Endothelial cell of umbilical vein (primary cell): ENCODE results near the gene FYCO1. TPM values are rescaled to one million over a fixed set of nuclear protein-coding genes. Genes with fewer than 3 reads are reported as not detected.

Source experiments
- BruUV-seq: library from RNA; stranded (reverse); fragments of 400-500 nt; replicated peaks from 2 replicates; lab custom pipeline; 2021; lab: Mats Ljungman, UMichigan
- CTCF ChIA-PET: fragments of 300-600, 350-600 bp; sonication (Branson Sonifier 250); formaldehyde crosslinking; loops from one replicate; lab custom pipeline; 2021; ENCODE audit warnings: antibody characterized with exemption, inconsistent platforms; lab: Charles Lee
- POLR2A ChIA-PET: fragments of 300-600, 350-600 bp; sonication (Branson Sonifier 250); formaldehyde crosslinking; loops from one replicate; lab custom pipeline; 2021; ENCODE audit warnings: antibody characterized with exemption, inconsistent platforms; lab: Charles Lee
- DNase-seq: peaks from one replicate; pipeline ENCODE4 v3.0.0-alpha.2; 2011; ENCODE audit warnings: low read depth, low spot score
- FAIRE-seq: peaks from 2 replicates; lab custom pipeline; 2011; peaks lifted over from hg19 to GRCh38; lab: Jason Lieb, UNC
- H2AFZ ChIP-seq: 2 replicates; pipeline ENCODE4 v1.6.0; 2012; ENCODE audit warnings: low read depth, low read length, control low read depth, inconsistent platforms
- H3K27ac ChIP-seq: 2 replicates; pipeline ENCODE4 v1.5.1; 2011; ENCODE audit warnings: low read depth, mild to moderate bottlenecking, control low read depth, low read length, moderate library complexity; ENCODE audit not compliant: insufficient read depth
- H3K27me3 ChIP-seq, 2 experiments: 2 replicates each; pipeline versions ENCODE4 v1.6.0 to v1.6.1; 2011; ENCODE audit warnings: low read length in 2 of 2, mixed read lengths in 1 of 2; ENCODE audit not compliant: control insufficient read depth in 2 of 2, insufficient read depth in 2 of 2
- H3K36me3 ChIP-seq, 2 experiments: 2 replicates in 1 of 2; 3 replicates in 1 of 2; pipeline ENCODE4 v1.5.1; 2011; ENCODE audit warnings: low read length in 2 of 2, mild to moderate bottlenecking in 1 of 2, moderate library complexity in 1 of 2; ENCODE audit not compliant: control insufficient read depth in 2 of 2, insufficient read depth in 2 of 2; ENCODE audit errors: extremely low read depth in 1 of 2
- H3K4me1 ChIP-seq: 3 replicates; pipeline ENCODE4 v1.5.1; 2011; ENCODE audit warnings: mild to moderate bottlenecking, low read length; ENCODE audit not compliant: control insufficient read depth, insufficient read depth; ENCODE audit errors: extremely low read depth
- H3K4me2 ChIP-seq: 2 replicates; pipeline ENCODE4 v1.6.1; 2011; ENCODE audit warnings: low read length, control low read depth, mixed read lengths; ENCODE audit not compliant: insufficient read depth
- H3K4me3 ChIP-seq, 3 experiments: fragments of 200-600 bp in 1 of 3; sonication (generic), shearing (Covaris generic) in 1 of 3; replicated peaks in 1 of 3; 2 replicates each; pipeline ENCODE4 v1.5.1; 2011 to 2016; ENCODE audit warnings: control low read depth in 3 of 3, low read length in 3 of 3, mild to moderate bottlenecking in 2 of 3, inconsistent platforms in 1 of 3, low read depth in 1 of 3, moderate library complexity in 1 of 3; ENCODE audit not compliant: insufficient read depth in 1 of 3
- H3K79me2 ChIP-seq: 2 replicates; pipeline ENCODE4 v1.6.0; 2012; ENCODE audit warnings: low read length, inconsistent platforms; ENCODE audit not compliant: control insufficient read depth, insufficient read depth
- H3K9ac ChIP-seq: replicated peaks from 2 replicates; pipeline ENCODE3; 2011; ENCODE audit warnings: low read length, control low read depth; ENCODE audit not compliant: insufficient read depth; ENCODE audit errors: extremely low read depth
- H3K9me1 ChIP-seq: replicated peaks from 3 replicates; pipeline ENCODE4 v1.6.0; 2011; ENCODE audit warnings: mild to moderate bottlenecking, low read length; ENCODE audit not compliant: control insufficient read depth, insufficient read depth; ENCODE audit errors: extremely low read depth
- H3K9me3 ChIP-seq: replicated peaks from 2 replicates; pipeline ENCODE4 v1.5.1; 2012; ENCODE audit warnings: low read length, inconsistent platforms; ENCODE audit not compliant: control insufficient read depth, insufficient read depth
- H4K20me1 ChIP-seq: replicated peaks from 2 replicates; pipeline ENCODE3; 2011; ENCODE audit warnings: mild to moderate bottlenecking, low read length; ENCODE audit not compliant: control insufficient read depth, insufficient read depth; ENCODE audit errors: extremely low read depth
- FOS ChIP-seq: IDR thresholded peaks from 2 replicates; pipeline ENCODE4 v1.6.1; 2011; ENCODE audit warnings: mild to moderate bottlenecking, low read length, moderate library complexity, borderline replicate concordance; ENCODE audit not compliant: insufficient read depth
- GATA2 ChIP-seq: IDR thresholded peaks from 2 replicates; pipeline ENCODE4 v1.7.0; 2011; ENCODE audit warnings: low read depth, mild to moderate bottlenecking, moderate library complexity, mixed read lengths, low read length; ENCODE audit not compliant: insufficient read length, insufficient read depth
- JUN ChIP-seq: IDR thresholded peaks from 2 replicates; pipeline ENCODE4 v1.6.1; 2011; ENCODE audit warnings: borderline replicate concordance, low read depth; ENCODE audit not compliant: insufficient read length, insufficient read depth
- MYC ChIP-seq: IDR thresholded peaks from one replicate; pipeline ENCODE4 v1.6.1; 2011; ENCODE audit warnings: mild to moderate bottlenecking, low read depth, low read length
- POLR2A ChIP-seq: IDR thresholded peaks from 2 replicates; pipeline ENCODE4 v1.6.1; 2012; ENCODE audit warnings: low read depth, mild to moderate bottlenecking, control low read depth, low read length
- dilution Hi-C: fragments of 300-500 bp; cut with MboI; formaldehyde crosslinking; loops from one replicate; pipeline ENCODE4 v1.15.0; 2019; ENCODE audit warnings: low sequenced_read_pairs; ENCODE audit not compliant: extremely low pct_ligation_motif_present
- intact Hi-C: fragments of 100-400 bp; cut with micrococcal nuclease; formaldehyde crosslinking; loops from one replicate; pipeline ENCODE4 v1.10.0; 2022
- polyA plus RNA-seq, 4 experiments: library from polyadenylated mRNA; depleted of rRNA in 3 of 4; stranded (reverse) in 3 of 4; unstranded in 1 of 4; fragments of >200 nt; gene quantifications; 2 replicates each; pipeline versions ENCODE4 v1.2.1 to v1.2.3, GENCODE V29; 2011 to 2012; ENCODE audit warnings: missing spikeins in 1 of 4
- total RNA-seq: library from RNA; stranded (reverse); gene quantifications from 2 replicates; pipeline ENCODE4 v1.2.3, GENCODE V29; 2021
- TF ChIP-seq, protein P1 (sequence below): IDR thresholded peaks from 2 replicates; pipeline ENCODE4 v1.6.1; 2011; ENCODE audit not compliant: insufficient read depth, insufficient read length
- TF ChIP-seq, protein P2 (sequence below), 2 donors: IDR thresholded peaks; 1 replicate in 1 of 2; 2 replicates in 1 of 2; pipeline ENCODE4 v1.5.1; 2011; ENCODE audit warnings: low read length in 2 of 2, mild to moderate bottlenecking in 2 of 2, moderate library complexity in 2 of 2, control low read depth in 1 of 2, inconsistent platforms in 1 of 2, low read depth in 1 of 2; ENCODE audit not compliant: insufficient read depth in 1 of 2; ENCODE audit errors: extremely low read depth in 1 of 2

Gene FYCO1
- total and polyA plus RNA-seq, 2 donors (not counting 3 experiments of a cell fraction or from before 2014, with no cell fraction given), result 13.9 to 20.8 TPM

DNA sequence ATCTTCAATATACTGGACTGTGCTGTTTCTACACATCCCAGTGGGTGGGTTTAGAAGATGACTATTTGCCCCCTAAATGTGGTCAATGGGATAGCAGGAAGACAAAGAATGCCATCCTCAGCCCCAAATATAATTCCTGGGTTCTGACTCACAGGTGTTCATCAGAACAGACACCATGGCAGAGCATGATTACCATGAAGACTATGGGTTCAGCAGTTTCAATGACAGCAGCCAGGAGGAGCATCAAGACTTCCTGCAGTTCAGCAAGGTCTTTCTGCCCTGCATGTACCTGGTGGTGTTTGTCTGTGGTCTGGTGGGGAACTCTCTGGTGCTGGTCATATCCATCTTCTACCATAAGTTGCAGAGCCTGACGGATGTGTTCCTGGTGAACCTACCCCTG is 49.3 kb downstream of the FYCO1 start:
- Histone ChIP-seq H3K9ac (no peak overlapping the region), H2AFZ (no peak overlapping the region), H3K79me2 (no peaks in the 10 kb centered on the region), H3K4me2 (no peak overlapping the region), H3K4me1 (no peaks in the 10 kb centered on the region), H3K36me3 (peaks cover 7 to 39% of the 10 kb centered on the region in 2 experiments), H4K20me1 (no peaks in the 10 kb centered on the region), H3K27me3 (no peaks in the 10 kb centered on the region), H3K27ac (no peak overlapping the region), H3K9me1 (no peaks in the 10 kb centered on the region), H3K4me3 (no peak overlapping the region), H3K9me3 (no peaks in the 10 kb centered on the region)
- no peak for FAIRE-seq
- no TSS peak for BruUV-seq
- intact Hi-C loops, result no loop called here
- ChIA-PET CTCF (interaction anchor here (1.3 kb wide), 1 partner anchor 121 kb away, joined by 3 read pairs; no protein-coding TSS in a partner anchor), POLR2A (no interaction called here)
- dilution Hi-C loops, result no loop called here
- TF ChIP-seq FOS (no peak), MYC (no peak), JUN (no peak), GATA2 (no peak), POLR2A (no peak)
- TF ChIP-seq, protein P1, sequence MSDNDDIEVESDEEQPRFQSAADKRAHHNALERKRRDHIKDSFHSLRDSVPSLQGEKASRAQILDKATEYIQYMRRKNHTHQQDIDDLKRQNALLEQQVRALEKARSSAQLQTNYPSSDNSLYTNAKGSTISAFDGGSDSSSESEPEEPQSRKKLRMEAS, result no peak
- TF ChIP-seq, protein P2, sequence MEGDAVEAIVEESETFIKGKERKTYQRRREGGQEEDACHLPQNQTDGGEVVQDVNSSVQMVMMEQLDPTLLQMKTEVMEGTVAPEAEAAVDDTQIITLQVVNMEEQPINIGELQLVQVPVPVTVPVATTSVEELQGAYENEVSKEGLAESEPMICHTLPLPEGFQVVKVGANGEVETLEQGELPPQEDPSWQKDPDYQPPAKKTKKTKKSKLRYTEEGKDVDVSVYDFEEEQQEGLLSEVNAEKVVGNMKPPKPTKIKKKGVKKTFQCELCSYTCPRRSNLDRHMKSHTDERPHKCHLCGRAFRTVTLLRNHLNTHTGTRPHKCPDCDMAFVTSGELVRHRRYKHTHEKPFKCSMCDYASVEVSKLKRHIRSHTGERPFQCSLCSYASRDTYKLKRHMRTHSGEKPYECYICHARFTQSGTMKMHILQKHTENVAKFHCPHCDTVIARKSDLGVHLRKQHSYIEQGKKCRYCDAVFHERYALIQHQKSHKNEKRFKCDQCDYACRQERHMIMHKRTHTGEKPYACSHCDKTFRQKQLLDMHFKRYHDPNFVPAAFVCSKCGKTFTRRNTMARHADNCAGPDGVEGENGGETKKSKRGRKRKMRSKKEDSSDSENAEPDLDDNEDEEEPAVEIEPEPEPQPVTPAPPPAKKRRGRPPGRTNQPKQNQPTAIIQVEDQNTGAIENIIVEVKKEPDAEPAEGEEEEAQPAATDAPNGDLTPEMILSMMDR (IDR thresholded peaks at IDR 0.05; ENCODE audit: extremely low read depth in 1 of 2, insufficient read depth in 1 of 2, low read depth in 1 of 2, low read length in 2 of 2), result no peak
- no peak for DNase-seq
